Tongue (tissue), 2 donors: ENCODE data around the gene PIK3R4. TPM values are rescaled to one million over a fixed set of nuclear protein-coding genes. Genes with fewer than 3 reads are reported as not detected.

Source experiments
- DNase-seq: peaks from one replicate; pipeline ENCODE4 v3.0.0-alpha.2; 2015
- total RNA-seq: library from RNA; depleted of rRNA; stranded (reverse); fragments of >200 nt; gene quantifications from one replicate; pipeline ENCODE4 v1.2.3, GENCODE V29; 2014

Gene PIK3R4
- total RNA-seq: 40.5 TPM

GRCh38 chr3:130746246-130747039 is at the start of gene PIK3R4:
TSS of gene PIK3R4 (minus strand) at chr3:130746829. CDS start at chr3:130745218, 1,611 bp downstream.
- peak; percentile 100 for DNase-seq

DNA sequence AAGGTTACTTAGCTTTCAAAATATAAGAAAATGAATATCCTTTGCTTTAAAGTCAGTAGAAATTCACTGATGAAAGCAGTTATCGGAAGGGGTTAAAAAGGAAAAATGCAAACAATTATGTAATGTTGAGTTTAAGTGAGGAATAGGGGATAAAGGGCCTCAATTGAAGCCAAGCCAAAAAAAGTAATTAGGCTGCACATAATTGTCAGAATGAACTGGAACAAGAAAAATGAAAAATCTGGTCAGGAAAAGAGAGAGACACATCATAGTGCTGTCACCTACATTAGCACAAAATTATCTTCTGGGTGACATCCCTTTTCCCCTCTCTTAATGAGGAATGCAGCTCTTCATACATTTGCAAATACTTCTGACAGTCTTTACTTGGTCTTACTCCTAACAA is 48.8 kb upstream of the PIK3R4 start:
- peak; percentile 25 for DNase-seq

DNA sequence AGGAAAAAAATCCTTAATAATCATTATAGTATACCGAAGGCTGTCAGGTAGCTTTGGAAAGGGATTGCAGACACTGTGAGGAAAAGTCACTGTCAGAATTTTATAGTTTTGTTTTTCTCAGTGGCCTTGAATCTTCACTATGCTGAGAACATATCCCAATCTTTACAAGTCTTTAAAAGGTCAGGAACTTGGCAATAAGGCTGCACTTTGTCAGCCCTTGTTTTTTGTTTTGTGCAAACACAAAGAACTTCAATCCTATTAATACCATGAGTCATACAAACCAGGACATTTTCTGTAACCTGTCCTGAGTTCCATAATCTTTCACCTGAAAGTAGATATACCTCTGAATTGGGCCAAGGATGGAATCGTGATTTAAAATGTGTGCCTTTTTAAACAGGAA is 45.6 kb upstream of the PIK3R4 start:
- DNase-seq: no peak

- no peak for DNase-seq
Measured at GRCh38 chr3:130789782-130790322, 43.2 kb upstream of the PIK3R4 start.

DNA sequence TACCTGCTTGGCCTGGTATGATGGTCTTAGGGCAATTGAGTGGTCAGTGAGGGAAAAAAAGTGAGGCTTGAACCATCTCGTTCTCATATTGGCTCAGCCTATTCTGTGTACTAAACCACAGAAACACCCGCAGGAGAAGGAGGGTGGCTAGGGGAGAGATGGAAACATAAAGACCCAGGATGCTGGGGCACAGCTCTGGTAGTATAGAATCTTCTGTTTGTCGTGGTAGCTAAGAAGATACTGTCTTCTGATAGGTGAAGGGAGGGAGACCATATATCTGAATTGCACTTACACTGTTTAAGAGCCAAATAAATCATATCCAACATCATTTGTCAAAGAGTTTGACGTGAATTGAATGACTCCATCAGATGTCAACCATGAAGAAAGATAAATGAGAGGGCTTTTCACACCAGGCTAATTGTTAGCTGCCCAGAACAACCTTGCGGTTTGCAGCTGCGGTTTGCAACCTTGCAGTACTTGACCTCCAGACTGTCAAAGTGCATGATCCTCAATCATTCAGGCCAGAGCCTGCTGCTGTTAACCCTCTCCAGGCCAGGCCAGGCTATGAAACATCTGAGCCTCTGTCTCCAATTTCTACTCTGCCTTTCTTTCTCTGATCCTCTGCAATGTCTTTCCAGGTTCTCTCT is 40.9 kb upstream of the PIK3R4 start:
- DNase-seq: no peak

DNA sequence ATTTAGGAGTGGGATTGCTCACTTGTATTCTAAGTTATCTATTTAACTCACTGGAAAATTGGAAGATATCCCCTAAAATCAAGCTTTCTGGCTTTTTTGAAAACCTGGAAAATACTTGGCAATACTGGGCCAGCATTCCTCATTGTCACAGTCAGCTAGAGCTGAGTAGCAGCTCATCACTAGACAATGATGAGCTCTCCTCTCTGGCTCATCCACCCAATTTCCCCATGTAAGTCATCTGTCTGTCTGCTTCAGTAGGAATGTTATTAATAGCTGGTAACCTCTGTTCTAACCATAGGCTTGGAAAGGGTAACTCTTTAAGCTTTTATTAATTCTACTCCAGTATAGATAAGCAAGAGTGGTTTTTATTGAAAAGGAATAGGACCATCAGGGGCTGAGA is 39.7 kb upstream of the PIK3R4 start:
- no peak for DNase-seq

DNA sequence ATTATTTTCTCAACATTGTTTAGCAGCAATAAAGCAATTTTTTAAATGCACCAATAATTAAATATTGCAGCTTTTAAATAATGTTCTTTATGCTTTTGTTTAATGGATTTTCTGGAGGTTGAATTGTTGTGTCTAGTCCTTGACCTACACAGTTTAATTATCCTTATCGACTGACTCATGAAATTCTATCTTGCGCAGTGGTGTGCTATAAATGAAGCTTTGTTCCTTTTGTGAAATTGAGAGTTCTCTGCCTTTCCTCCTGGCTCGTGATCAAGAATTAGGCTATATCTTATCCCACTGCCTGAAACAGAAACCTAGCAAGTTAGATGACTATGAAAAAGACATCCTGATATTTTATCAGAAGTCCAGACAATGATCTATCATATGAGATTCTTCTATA is 37.0 kb upstream of the PIK3R4 start:
- peak; percentile 27 for DNase-seq

DNA sequence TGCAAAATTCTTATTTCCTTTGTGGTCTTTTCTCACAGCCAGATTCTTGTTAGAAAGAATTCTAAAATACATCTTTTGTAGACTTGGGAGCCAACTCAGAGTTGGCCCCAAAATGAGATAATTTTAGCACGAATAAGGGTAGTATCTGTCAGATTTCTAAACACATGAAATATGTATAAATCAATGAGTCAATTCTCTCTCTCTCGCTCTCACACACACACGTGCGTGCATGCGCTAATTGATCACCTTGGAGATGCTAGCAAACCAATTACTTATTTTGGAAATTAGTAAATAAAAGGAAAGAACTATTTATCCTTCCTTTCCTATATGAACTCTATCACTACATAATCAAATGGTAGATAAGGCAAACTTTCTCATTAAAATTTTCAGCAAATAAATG is 32.9 kb upstream of the PIK3R4 start:
- no peak for DNase-seq

GRCh38 chr3:130779031-130779430 is 32.4 kb upstream of the PIK3R4 start:
- DNase-seq: peak; percentile 22

GRCh38 chr3:130773366-130773765 is 26.7 kb upstream of the PIK3R4 start:
- peak; percentile 84 for DNase-seq

DNA sequence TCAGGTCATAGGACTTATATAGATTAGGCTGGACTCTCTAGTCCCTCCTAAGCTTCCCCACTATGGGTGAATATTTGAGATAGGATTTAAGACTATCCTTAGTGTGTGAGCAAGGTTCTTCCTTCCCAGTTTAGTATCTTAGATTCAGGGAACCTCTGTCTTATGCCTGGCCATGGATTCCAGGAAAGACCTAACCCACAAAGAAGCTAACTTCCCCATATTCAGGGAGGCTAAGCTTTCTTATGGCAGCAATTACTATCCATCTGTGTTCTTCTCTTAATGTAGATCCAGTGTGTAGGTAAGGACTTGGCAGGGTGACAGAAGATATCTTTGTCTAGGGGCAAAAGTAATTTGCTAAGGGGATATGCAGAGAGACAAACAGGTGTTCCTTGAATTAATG is 25.5 kb upstream of the PIK3R4 start:
- no peak for DNase-seq

DNA sequence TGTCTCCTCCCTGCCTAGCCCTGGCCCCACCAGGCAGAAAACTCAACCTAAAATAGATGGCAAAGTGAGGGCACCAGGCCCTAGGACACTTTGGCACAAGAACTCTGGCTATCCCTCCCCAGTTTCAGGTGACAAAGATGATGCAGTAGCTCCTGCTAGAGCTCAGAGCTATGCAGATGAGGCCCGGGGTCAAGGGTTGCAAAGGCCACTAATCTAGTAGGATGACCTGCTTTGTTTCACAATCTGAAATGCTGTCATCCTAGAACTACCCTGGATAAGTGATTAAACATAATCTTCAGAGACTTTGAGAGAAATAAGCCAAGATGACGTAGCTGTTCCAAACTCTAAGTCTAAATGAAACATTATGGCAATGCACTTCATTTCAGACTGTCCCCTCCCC is 24.0 kb upstream of the PIK3R4 start:
- no peak for DNase-seq

- no peak for DNase-seq
Measured at GRCh38 chr3:130761730-130762311, 15.2 kb upstream of the PIK3R4 start.

DNA sequence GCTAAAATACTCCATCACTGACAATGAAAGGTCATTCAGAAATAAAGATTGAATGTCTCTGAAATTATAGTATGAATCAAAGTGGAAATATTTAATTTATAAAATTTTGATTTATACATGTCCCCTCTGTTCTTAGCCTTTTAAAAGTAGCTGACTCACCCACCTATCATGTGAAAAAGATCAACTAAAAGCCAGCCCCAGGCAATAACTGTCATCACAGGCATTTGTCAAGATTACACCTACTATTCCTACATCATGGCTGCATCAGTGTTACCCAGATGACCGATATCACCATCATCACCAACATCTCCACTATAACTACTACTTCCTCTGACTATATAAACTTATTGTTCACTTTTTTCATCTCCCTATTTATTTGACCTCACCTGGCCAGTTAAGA is 14.3 kb upstream of the PIK3R4 start:
- no peak for DNase-seq

DNA sequence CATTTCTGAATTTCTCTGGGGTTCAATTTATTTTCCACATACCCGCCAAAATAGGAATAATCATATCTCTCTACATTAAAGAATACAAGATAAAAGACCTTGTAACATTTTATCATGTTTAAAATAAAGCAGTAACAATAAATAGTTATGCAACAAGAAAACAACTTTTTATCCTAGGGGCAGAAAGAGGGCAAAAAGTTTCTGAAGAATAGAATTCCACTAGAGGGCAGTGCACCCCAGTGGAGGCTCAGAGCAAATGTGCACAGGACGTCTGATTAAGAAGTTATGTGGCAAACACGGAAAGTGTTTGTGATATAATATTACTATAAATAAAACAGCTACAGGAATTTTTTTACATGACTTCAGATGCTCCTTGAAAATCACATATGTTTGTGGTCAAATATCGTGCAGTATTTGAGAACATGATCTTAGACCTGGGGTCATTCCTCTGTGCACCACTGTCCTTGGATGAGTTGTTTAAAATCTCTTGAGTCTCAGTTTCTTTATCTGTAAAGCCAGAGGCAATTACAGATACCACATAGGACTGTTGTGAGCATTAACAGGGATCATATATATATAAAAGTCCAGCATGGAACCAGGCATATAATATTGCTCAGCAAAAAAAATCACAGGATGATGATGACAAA is 13.2 kb upstream of the PIK3R4 start:
- DNase-seq: peak; percentile 85

DNA sequence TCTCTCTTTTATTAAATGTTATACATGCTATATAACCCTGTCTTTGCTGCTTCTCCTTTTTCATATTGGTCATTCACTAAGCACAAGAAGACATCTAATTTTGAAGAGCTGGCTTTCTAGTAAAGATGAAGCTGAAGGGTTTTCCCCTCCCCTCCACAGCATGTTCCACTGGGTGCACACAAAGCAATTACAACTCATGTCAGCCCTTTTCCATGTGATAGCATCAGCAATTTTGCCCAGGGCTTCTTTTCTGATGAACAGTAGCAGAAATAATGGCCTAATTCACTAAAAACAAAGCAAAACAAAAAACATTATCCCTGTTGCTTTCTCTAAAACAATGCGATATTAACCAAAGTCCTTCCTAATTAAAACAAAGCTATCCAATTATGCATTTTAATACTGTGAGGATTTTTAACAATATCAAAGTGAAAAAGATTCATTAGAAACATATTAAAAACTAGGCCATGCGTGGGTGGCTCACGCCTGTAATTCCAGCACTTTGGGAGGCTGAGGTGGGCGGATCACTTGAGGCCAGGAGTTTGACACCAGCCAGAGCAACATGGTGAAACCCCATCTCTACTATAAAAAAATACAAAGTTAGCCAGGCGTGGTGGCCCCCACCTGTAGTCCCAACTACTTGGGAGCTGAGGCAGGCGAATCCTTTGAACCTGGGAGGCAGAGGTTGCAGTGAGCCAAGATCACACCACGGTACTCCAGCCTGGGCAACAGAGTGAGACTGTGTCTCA is 12.2 kb upstream of the PIK3R4 start:
- no peak for DNase-seq

- DNase-seq: no peak
Measured at GRCh38 chr3:130757611-130758150, 11.1 kb upstream of the PIK3R4 start.

GRCh38 chr3:130755666-130756065 is 9.0 kb upstream of the PIK3R4 start:
- DNase-seq: no peak

- peak; percentile 14 for DNase-seq
Measured at GRCh38 chr3:130748981-130749380, 2.4 kb upstream of the PIK3R4 start.

DNA sequence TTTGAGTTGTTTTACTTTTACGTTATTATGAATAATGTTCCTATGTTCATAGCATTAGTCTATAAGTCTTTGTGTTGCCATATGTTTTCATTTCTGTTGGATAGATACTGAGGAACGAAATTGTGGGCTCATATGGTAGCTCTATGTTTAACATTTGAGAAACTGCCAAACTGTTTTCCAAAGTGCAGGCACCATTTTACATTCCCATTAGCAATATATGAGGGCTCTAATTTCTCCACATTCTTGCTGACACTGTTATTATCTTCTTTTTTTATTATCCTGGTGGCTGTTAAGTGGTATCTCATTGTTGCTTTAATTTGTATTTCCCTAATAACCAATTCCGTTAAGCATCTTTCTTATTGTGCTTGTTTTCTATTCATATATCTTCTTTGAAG is 1.8 kb upstream of the PIK3R4 start:
- peak; percentile 27 for DNase-seq

DNA sequence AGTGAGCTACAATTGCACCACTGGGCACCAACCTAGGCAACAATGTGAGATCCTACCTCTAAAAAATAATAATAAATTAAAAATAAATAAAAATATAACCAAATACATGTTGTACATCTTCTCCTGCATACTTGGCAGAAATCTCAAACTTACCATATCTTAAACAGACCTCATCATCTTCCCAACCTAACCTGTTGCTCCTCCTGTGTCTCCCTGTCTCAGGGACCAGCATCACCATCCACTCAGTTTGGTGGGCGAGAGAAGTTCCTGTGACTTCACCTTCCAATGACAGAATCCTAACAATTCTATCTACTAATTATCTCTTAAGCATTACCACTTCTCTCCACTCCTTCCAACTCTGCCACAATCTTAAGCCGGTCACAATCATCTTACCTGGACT is 3.3 kb downstream of the PIK3R4 start:
- DNase-seq: no peak
